ENCODE data around the gene PKDCC. TPM values are rescaled to one million over a fixed set of nuclear protein-coding genes. Genes with fewer than 3 reads are reported as not detected.
A peak's percentile ranks its signal among the peaks of the same experiment; 100 is the strongest.

The PKDCC gene
- total and polyA plus RNA-seq, 9 donors, result 58.5 to 576 (median 257) TPM

- 38 to 59% (median 50%) methylated on average over 8 to 9 of the region's 9 CpGs for WGBS, 3 donors
- Histone ChIP-seq H3K9me3 (no peaks in the 10 kb centered on the region), H3K27ac (peak overlapping the region; percentile 4 to 51), H3K27me3 (no peaks in the 10 kb centered on the region), H3K4me3 (no peak overlapping the region), H3K4me1 (ENCODE audit: insufficient read depth) (peaks cover 4% of the 10 kb centered on the region), H3K36me3 (no peaks in the 10 kb centered on the region)
- intact Hi-C loops (cut with DNase I), result loop anchor here (1.0 to 10.0 kb wide), 7 partner anchors 96 to 396 kb away; partner anchors contain the start of genes COX7A2L (in 2 of the 4) and KCNG3 (in 1 of the 4)
- no peak for TF ChIP-seq CTCF (IDR thresholded peaks at IDR 0.05)
- TF ChIP-seq EP300 (IDR thresholded peaks at IDR 0.05), result no peak
- TF ChIP-seq POLR2A (IDR thresholded peaks at IDR 0.05), result no peak
- DNase-seq, result peak in 1 of 5 donors; percentile 15
These were observed 51.0 kb downstream of the PKDCC start for GRCh38 chr2:42098571-42099437.

- 94 to 98% (median 96%) methylated on average over 6 of the region's 6 CpGs for WGBS, 3 donors
- Histone ChIP-seq H3K4me3 (no peak overlapping the region), H3K4me1 (ENCODE audit: insufficient read depth) (peaks cover 4% of the 10 kb centered on the region), H3K27ac (peak overlapping the region; percentile 4 to 51), H3K36me3 (no peaks in the 10 kb centered on the region), H3K9me3 (no peaks in the 10 kb centered on the region), H3K27me3 (no peaks in the 10 kb centered on the region)
- intact Hi-C loops (cut with DNase I), result loop anchor here (1.0 to 10.0 kb wide), 8 partner anchors 95 to 395 kb away; partner anchors contain the start of genes COX7A2L (in 3 of the 4) and KCNG3 (in 1 of the 4)
- no peak for DNase-seq
- no peak for TF ChIP-seq CTCF (IDR thresholded peaks at IDR 0.05)
- TF ChIP-seq EP300 (IDR thresholded peaks at IDR 0.05), result no peak
- no peak for TF ChIP-seq POLR2A (IDR thresholded peaks at IDR 0.05)
These were observed 51.8 kb downstream of the PKDCC start for GRCh38 chr2:42099438-42100173.

DNA sequence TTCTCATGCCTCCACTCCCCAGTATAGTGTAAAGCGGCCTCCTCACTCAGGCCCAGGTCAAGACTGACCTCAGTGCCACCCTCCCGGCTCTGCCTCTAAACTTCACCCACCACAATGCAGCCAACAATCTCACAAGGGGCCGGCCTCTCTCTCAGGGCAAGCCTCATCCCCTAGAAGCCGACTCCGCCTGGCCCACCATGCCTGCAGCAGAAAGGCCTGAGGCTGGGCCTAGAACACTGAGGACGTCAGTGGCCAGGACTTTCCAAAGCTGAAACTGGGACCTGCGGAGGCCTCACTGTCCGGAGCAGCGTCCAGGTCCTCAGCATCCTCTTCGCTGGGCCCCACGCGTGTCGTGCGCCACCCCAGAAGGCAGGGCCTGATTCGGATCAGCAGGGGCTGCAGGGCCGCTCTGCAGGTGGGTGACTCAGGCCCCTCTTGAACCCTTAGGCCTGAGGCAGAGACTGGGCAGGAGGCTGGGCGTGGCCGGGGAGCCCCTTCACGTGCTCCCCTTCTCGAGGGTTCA is 52.9 kb downstream of the PKDCC start:
- Histone ChIP-seq H3K4me3 (peak overlapping the region; percentile 44), H3K9me3 (no peaks in the 10 kb centered on the region), H3K27ac (peak overlapping the region; percentile 86 to 96), H3K27me3 (no peaks in the 10 kb centered on the region), H3K36me3 (no peaks in the 10 kb centered on the region), H3K4me1 (ENCODE audit: insufficient read depth) (peaks cover 4% of the 10 kb centered on the region)
- no peak for DNase-seq
- TF ChIP-seq POLR2A (IDR thresholded peaks at IDR 0.05) (no peak), EP300 (IDR thresholded peaks at IDR 0.05) (no peak), CTCF (IDR thresholded peaks at IDR 0.05) (no peak)
- intact Hi-C loops (cut with DNase I), result loop anchor here in 1 of 4 donors (5.0 kb wide), 1 partner anchor 262 kb away; the partner anchor contains the start of gene COX7A2L
- WGBS, 3 donors, result 81 to 95% (median 84%) methylated on average over 15 to 20 of the region's 20 CpGs

All from ovary (tissue), 9 donors.